Umbilical cord (tissue), 2 donors: Measurements from ENCODE around the gene NBPF1. TPM values are rescaled to one million over a fixed set of nuclear protein-coding genes. Genes with fewer than 3 reads are reported as not detected.
"Not testable (repeated sequence)": the region's sequence is repeated elsewhere in the genome, so short reads cannot be mapped to it uniquely, and the experiment has no call there.

Experiments used
- DNase-seq: peaks from one replicate; pipeline ENCODE4 v3.0.0-alpha.2; 2015; ENCODE audit warnings: low spot score
- total RNA-seq: library from RNA; depleted of rRNA; stranded (reverse); fragments of >200 nt; gene quantifications from one replicate; pipeline ENCODE4 v1.2.3, GENCODE V29; 2014; ENCODE audit warnings: low replicate concordance; ENCODE audit not compliant: insufficient read depth

The NBPF1 gene
- total RNA-seq, 1 donor from 2014 or later = 125 TPM

- not testable (repeated sequence) for DNase-seq
These were observed 10.7 kb upstream of the NBPF1 start for GRCh38 chr1:16623812-16624719.

GRCh38 chr1:16623337-16623736 lies 10.0 kb upstream of the NBPF1 start:
- DNase-seq = not testable (repeated sequence)

GRCh38 chr1:16621681-16622315 lies 8.4 kb upstream of the NBPF1 start:
- DNase-seq = not testable (repeated sequence)

- no peak for DNase-seq
These were observed 7.9 kb upstream of the NBPF1 start for GRCh38 chr1:16621300-16621658.

- not testable (repeated sequence) for DNase-seq
These were observed 6.6 kb upstream of the NBPF1 start for GRCh38 chr1:16619803-16620501.

GRCh38 chr1:16618719-16619118 lies 5.4 kb upstream of the NBPF1 start:
- no peak for DNase-seq

GRCh38 chr1:16617778-16618580 lies 4.6 kb upstream of the NBPF1 start:
- DNase-seq = no peak

GRCh38 chr1:16617114-16617631 lies 3.8 kb upstream of the NBPF1 start:
- no peak for DNase-seq

GRCh38 chr1:16615253-16616252 lies 2.2 kb upstream of the NBPF1 start:
- no peak for DNase-seq

GRCh38 chr1:16614361-16615252 lies 1.2 kb upstream of the NBPF1 start:
- DNase-seq = no peak

GRCh38 chr1:16612332-16613172 lies 812 bp downstream of the NBPF1 start:
- peak; percentile 97 for DNase-seq

- DNase-seq = not testable (repeated sequence)
These were observed 1.4 kb downstream of the NBPF1 start for GRCh38 chr1:16611981-16612331.

GRCh38 chr1:16611164-16611563 lies 2.2 kb downstream of the NBPF1 start:
- DNase-seq = not testable (repeated sequence)

- not testable (repeated sequence) for DNase-seq
These were observed 2.8 kb downstream of the NBPF1 start for GRCh38 chr1:16610553-16610952.

- DNase-seq = not testable (repeated sequence)
These were observed 3.6 kb downstream of the NBPF1 start for GRCh38 chr1:16609761-16610160.

GRCh38 chr1:16608838-16609560 lies 4.4 kb downstream of the NBPF1 start:
- DNase-seq = no peak
